NCI-H446 (cell line): Measurements from ENCODE around the gene CMIP.

Source experiments
- DNase-seq, 2 experiments: peaks; one replicate each; lab custom pipeline; 2025; lab: John Stamatoyannopoulos, UW

The CMIP gene

DNA sequence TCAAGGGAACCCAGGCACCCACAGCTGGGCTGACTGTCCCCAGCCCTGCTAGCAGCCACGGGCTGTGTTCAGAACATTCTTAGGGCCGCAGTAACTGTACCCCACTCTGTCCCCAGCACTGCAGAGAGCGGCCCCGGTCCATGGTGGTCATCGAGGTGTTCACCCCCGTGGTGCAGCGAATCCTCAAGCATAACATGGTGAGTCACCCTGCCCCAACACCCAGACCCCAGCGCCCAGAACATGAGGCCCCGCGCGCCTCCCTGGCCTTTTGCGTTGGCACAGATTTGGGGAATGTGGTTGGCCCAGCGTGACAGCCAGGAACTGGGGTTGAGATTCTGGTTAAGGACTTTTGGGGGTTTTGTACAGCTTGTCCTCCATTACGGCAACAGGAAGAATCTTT, 219.5 kb downstream of the CMIP start:
- no peak for DNase-seq

DNA sequence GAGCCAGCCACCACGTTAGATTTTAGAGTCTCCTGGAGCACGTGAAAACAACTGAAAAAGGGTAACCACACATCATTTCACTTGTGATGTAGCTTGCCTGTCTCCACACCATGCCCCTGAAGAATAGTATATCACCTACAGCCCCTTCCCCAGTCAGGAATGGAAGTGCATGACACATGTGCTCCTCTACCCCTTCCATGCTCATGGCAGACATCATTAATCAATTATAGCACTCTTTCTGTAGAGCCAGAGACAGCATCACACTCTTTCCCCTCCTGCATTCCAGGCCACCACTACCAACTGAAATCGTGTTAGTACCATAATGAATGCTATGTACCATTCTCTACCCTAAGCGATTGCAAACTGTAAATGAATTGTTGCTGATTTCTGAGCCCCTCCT, 221.0 kb downstream of the CMIP start:
- no peak for DNase-seq

DNA sequence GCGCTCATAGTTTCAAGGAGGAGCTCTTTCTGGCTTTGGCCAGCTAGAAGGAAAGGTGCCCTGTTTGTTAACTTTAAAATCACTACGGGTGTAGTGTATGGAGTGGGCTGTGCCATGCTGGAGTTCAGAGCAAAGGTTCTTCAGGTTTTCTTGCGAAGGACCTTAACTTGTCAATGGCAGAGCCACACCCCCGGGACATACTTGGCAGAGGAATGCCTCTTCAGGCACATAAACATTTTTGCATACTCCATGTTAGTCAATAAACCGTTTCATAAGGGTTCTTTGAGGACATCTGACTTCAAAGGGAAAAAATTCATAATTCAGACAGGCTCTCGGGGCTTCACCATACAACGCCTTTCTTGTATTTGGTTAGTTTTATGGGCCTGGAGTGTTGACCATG, 221.5 kb downstream of the CMIP start:
- no peak for DNase-seq

DNA sequence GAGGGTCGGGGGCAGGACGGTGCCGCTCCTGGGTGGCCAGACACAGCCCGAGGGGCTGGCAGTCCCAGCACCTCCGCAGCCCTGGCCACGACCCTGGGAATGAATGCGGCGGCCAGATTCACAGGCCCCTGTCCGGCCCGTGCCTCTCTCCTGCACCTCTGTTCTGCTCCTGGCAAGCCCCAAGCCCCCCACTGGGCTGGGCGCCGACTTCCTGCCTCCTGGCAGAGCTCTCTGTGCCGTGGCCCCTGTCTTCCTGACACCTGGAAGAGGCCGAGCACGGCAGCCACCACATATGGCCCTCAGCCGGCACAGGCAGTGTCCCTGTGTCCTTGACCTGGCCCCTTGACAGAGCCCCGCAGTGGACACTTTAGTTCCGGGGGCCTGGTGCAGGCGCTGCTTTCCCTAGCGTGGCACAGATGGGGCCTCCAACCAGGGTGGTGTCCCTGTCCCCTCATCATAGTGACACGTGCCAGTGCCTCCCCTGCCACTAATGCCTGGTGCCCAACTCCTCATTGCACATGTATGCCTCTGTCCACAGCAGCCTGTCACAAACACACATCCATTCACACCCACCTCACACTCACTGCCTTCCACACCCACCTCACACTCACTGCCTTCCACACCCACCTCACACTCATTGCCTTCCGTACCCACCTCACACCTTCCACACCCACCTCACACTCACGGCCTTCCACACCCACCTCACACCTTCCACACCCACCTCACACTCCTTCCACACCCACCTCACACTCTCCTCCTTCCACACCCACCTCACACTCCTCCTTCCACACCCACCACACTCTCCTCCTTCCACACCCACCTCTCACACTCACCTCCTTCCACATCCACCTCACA, 223.9 kb downstream of the CMIP start:
- no peak for DNase-seq

DNA sequence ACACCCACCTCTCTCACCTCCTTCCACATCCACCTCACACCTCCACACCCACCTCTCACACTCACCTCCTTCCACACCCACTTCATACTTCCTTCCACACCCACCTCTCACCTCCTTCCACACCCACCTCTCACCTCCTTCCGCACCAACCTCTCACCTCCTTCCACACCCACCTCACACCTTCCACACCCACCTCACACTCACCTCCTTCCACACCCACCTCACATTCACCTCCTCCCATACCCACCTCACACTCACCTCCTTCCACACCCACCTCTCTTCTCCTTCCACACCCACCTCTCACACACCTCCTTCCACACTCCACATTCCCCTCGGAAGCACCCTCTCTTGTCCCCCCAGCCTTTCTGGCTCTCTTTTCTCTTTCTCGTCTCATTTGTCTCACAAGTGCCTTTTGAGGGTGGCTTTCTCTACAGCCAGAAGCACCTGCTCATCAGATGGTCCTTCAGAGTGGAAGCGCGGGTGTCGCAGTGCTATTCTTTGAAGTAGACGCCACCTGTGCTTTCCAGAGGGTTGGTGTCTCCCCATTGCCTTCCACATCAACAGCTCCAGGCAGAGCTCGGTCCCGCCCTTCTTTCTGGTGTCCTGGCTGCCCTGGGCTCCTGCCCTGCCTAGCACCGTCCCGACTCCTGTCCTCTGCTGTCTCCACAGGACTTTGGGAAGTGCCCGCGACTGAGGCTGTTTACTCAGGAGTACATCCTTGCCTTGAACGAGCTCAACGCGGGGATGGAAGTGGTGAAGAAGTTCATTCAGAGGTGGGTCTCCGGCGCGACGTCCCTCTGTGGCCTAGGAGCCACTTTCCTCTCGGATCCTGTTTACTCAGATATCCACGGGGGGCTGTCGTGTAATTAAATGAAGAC, 225.1 kb downstream of the CMIP start:
- no peak for DNase-seq

DNA sequence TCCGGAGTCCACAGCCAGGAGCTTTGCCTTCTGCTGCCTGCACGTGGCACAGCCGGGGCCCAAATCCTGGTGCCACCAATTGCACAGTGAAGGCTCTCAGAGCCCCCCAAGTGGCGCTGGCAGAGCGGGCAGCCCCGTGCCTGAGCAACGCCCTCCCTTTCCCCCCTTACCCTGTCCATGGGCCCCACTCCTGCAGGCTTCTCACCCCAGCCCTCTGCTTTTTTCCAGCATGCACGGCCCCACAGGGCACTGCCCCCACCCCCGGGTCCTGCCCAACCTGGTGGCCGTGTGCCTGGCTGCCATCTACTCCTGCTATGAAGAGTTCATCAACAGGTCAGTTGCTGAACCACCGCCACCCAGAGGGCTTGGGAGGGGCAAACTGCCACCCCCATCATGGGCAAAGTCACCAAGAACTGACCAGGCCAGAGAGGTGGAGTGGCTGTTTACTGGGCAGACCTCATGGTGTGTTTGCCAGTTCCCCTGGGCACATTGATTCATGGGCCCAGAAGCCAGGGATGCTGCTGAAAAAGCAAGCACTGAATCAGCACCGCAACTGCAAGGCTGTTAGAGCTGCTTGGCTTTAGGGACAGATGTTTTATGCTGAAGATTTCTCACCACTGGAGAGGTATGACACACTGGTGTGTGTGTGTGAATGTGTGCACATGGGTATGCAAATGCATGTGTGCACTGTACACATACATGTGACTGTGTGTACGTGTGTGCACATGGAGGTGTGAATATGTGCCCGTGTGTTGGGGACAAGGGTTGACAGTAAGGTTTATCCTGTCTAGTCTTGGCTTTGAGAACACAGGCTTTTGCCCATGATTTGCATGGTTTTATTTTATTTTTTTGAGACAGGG, 227.4 kb downstream of the CMIP start:
- DNase-seq: no peak

DNA sequence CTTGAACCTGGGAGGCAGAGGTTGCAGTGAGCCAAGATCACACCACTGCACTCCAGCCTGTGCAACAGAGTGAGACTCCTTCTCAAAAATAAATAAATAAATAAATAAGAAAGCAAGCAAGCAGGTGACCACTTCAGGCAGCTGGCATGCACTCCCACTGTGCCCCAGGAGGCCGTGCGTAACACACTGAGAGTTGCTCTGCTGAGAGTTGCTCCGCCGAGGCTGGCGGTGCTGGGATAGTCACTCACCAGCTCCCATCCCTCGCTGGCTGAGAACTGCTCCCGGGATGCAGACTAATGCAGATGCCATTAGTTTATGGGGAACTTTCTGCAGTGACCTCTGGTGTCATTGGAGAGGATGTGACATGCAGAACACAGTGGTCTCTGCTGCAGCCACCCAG, 228.8 kb downstream of the CMIP start:
- DNase-seq: no peak

DNA sequence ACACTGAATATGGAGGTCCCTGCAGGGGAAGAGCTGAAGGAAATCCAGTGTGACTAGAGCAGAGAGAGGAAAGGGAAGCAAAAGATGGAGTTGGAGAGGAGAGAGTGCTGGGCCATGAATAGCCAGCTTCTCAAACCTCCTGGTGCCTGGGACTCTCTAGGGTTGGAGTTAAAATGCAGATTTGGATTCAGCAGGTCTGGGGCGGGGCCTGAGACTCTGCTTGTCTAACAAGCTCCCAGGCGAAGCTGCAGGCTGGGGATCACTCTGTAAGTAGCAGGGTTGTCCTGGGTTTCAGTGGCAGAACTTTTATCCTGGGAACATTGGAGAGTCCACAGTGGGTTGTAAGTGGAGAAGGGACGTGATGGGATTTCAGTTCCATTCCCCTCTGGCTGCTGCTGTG, 231.1 kb downstream of the CMIP start:
- DNase-seq: no peak

DNA sequence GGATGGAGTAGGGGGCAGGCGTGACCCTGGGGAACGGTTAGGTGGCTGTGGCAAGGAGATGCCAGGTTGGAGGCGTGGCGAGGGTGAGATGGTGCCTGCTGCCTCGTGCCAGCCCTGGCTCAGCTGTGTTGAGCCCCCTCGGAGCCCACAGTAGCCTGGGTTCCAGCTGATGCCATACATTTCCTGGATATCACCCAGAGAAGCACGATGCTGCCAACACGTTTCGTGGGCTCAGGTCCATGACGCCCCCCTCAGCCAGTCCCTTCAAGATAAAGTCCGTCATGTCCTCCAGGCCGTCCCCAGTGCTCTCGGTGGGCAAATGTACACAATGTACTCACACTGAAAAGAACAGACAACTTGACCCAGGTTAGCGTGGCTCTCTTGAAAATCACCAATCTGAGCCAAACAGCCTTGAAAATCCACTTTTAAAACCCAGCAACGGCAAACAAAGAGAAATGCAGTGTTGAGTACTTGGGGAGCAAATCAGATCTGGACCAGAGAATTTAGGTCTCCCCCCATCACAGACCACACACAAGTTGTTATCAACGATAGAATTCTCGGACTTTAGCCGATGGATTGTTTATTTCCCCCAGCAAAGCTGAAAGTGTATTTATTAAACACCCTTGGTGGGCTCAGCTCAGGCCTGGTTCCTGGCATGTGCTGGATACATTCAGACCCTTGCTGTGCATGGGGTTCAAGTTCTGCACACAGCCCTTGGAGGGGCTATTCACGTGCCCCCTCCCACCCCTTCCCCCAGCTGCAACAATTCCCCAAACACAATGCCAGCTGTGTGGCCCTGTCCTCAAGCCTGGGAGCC, 231.7 kb downstream of the CMIP start:
- no peak for DNase-seq

DNA sequence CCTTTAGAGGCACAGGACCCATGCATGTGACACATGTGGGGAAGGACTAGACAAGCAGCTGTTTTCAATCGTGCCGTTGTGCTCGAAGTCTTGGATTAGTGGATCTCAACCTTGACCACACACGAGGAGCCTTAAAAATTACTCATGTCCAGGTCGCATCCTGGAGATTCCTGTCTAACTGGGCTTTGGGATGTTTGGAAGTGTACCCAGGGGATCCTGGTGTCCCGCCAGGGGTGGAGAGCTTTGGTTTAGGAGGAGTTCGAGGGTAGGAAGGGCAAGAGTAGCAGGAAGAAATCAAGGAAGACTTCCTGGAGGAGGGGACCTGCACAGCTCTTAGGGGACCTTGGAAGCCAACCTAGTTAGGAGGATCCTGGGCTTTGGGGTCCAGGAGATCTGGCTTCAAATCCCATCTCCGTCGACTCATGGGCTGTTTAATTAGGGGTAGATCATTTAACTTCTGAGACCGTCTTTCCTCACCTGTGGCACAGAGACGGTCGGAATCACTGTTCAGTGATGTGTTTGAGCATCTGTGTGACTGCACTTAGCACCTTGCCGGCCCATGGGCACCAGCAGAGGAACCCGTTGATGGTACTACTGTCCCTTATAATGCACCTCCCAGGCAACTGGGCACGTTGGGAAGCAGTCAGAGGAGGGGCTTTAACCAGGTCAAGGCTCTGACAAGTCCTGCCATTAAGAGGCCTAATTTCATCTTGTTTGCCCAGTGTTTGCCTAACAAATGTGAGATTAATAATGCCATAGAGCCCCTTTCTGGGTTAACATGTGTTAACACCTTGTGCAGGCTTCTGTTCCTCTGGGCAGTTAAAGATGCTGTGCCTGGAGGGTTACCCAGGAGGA, 232.5 kb downstream of the CMIP start:
- no peak for DNase-seq

DNA sequence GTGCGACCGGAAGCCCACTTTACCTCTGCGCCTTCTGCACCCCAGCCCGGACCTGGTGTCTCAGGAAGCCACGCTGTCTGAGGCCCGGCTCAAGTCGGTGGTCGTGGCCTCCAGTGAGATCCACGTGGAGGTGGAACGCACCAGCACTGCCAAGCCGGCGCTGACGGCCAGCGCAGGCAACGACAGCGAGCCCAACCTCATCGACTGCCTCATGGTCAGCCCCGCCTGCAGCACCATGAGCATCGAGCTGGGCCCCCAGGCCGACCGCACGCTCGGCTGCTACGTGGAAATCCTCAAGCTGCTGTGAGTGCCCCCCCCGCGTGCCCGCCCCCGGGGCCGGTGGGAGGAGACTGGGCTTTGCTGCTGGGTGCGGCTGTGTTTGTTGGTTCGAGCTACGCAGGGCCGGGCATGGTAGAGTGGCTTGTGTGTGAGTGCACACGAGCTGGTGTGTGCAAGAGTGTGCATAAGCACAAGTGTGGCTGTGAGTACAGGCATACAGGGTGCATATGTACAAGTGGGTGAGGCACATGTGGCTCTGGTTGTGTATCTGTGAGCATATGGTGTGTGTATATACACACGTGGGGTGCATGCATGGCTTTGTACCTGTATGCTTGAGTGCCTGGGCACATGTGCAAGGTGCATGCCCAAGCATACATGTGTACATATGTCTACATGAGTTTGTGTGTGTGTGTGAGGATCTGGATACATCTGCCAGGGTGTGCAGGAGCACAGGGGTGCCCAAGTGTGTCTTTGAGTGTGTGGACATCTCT, 233.9 kb downstream of the CMIP start:
- no peak for DNase-seq

DNA sequence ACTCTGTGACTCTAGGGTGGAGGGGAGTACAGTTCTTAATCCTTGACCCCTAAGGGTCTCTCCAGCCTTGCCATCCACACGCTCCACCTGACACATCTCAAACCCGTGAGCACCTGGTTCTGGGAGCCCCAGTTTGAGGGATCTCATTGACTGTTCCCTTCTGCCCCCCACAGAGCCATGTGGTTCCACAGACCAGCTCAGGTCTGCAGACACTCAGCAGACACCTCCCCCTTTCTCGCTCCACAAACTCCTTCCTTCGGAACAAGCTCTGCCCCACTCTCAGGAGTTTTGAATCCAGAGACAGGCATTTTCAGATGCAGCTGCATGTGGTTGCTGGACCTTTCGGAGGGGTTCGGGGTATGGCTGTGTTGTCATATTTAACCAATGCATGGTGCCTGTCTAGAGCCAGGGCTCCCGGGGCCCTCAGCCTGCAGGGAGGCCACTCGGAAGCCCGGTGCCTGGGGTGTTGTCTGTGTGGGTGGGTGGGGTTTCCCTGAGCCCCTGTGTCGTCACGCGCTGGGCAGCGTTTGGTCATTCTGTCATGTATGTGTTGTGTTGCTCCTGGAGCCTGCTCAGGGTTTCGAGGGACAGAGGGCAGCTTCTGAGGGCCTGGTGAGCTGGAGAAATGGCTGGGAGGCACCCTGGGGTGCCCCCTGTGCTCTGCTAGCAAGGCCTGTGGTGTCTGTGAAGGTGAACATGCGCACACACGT, 235.3 kb downstream of the CMIP start:
- DNase-seq: no peak

DNA sequence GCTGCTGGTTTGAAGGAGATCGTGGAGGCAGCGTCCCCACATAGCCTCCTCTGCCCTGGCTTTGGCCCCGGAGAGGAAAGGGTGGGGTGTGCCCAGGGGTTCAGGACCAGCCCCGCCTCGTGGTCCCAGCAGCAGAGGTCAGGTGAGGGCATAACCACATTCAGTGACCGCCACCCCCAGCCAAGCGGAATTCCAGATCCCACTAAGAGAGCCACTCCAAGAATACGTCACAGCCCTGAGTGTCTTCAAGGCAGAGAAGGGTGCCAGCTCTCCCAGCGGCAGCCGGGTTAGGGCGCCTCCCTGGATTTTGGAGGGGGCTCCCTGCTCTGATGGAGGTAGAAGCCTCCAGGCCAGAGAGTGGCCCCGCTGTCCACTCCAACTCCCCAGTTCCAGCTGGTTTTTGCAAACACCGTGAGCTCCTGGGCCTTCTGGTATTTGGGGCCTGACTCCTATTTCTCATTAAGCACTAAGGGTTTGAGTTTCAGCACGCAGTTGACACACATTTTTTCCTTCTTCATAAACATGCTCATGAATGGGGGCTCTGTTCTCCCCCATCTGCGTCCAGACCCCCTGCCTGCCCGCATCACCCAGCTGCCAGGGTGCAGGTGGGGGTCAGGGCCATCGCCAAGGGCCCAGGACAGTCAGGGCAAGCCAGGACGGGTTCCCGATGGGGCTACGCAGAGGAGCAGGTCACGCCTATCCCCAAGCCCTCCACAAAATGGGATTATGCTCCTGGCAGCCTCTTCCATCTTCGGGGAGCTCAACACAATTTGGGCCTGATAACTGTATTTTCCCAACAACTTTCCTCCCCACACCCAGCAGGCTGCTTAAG, 236.1 kb downstream of the CMIP start:
- no peak for DNase-seq

DNA sequence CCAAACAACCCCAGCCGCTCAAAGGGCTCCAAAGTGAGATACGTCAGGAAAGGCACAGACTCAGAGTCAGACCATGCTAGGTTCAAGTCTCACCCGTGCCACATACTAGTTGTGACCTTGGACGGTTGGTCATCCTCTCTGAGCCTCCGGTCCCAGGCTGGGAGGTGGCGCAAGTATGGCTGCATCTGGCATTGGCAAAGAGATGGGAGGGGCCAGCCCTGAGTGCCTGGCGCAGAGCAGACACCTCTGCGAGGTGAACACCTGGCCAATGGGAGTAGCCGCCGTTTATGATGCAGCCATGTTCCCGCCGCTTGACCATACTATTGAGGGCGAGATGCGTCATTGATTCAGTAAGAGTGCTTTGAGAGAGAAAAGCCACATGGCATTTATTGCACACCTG, 236.7 kb downstream of the CMIP start:
- DNase-seq: no peak

DNA sequence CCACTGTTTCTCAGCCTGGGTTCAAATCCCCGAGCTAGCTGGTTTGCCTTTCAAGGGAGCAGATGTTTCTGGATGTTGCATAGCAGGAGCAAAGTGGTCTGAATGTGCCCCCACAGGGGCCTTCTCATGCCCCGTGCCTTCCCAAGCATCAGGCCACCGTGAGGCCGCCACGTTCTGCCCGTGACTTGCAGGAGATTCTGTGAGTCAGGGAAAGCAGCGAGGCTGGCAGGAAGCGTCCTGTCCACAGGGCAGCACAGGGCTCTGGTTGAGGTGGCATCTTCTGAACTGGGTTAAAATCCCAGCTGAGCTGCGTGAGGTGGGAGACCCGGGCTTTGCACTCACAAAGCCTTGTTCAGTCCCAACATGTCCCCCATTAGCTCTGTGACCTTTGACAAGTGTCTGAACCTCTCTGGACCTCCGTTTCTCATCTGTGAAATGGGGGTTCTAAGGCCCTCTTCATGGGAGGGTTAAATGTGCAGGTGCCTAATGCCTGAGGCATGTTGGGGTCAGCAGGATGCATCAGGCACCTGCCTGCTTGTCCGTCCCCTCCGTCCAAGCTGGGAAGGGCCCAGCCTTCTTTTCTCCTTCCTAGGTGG, 239.7 kb downstream of the CMIP start:
- no peak for DNase-seq

DNA sequence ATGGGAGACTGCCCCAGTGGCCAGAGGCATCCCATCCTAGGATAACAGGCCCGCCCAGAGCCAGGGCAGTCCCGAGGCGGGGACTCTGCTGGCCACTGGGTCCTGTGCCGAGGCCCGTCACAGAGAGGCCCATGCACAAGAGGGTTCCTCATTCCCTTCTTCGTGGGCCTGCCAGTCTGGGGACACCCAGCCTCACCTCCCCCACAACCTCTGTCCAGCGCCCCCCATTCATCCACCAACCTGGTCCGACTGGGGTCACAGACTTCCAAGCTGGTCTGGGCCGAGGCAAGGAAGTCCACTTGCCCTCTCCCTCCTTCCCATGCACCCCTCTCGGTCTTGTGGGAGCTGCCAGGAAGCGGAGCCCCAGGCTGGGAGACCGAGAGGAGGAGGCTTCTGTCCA, 240.3 kb downstream of the CMIP start:
- DNase-seq: no peak

DNA sequence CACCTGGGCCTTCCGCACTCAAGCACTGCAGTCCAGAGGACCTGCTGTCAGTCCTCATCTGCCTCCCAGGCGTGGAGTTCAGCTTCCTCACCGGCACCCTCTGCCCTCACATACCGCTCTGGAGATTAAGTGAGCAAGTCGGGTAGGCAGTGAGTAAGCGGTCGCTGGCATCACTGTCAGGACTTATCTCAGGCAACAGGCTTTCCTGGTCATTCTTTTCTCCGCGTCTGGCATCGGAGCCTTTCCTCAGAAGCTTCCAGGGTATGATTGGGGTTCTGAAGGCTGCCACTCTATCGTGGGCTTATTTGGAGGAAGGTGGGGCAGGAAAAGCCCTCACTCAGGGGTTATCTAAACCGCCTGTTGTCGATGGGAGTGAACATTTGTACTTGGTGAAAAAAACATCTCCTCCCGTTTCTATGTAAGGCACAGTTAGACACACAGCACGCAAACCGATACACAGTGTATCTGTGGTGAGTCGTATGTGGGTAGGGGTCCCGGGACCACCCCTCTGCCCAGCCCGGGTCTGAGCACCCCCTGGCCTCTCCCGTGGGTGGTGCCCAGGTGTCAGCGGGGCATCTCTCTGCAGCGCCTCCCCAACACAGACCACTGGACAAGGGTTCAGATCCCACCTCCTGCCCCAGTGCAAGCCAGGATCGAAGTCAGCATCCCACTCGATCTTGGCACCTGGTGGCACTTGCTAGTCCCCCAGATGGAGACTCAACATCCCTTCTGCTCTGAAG, 242.0 kb downstream of the CMIP start:
- no peak for DNase-seq
